Lung (tissue), 12 donors: ENCODE measurements around the gene FTCD. TPM values are rescaled to one million over a fixed set of nuclear protein-coding genes. Genes with fewer than 3 reads are reported as not detected.

Source experiments
- ATAC-seq: fragments of 200-7000 bp; cut with Tn5 transposase; one replicate; pipeline ENCODE4 v1.9.1; 2020; ENCODE audit warnings: moderate number of reproducible peaks; ENCODE audit not compliant: insufficient read depth, low FRiP score
- DNase-seq, 3 donors: peaks; one replicate each; pipeline ENCODE4 v3.0.0-alpha.2; 2013 to 2017
- H3K27ac ChIP-seq, 2 donors: one replicate each; pipeline ENCODE4 v1.5.1; 2013; ENCODE audit warnings: mild to moderate bottlenecking in 2 of 2, moderate library complexity in 2 of 2, control low read depth in 1 of 2, inconsistent platforms in 1 of 2, low read depth in 1 of 2, low read length in 1 of 2
- H3K27me3 ChIP-seq, 3 donors: one replicate each; pipeline ENCODE4 v1.5.1; 2013; ENCODE audit warnings: low read length in 2 of 3; ENCODE audit not compliant: control insufficient read depth in 3 of 3, insufficient read depth in 3 of 3
- H3K36me3 ChIP-seq, 4 donors: one replicate each; pipeline ENCODE4 v1.5.1; 2013; ENCODE audit warnings: low read length in 4 of 4, mild to moderate bottlenecking in 1 of 4, moderate library complexity in 1 of 4; ENCODE audit not compliant: control insufficient read depth in 4 of 4, insufficient read depth in 4 of 4
- H3K4me1 ChIP-seq, 5 donors: one replicate each; pipeline ENCODE4 v1.5.1; 2013; ENCODE audit warnings: low read length in 5 of 5, mild to moderate bottlenecking in 2 of 5, moderate library complexity in 1 of 5; ENCODE audit not compliant: control insufficient read depth in 5 of 5, insufficient read depth in 5 of 5
- H3K4me3 ChIP-seq: one replicate; pipeline ENCODE4 v1.5.1; 2013; ENCODE audit warnings: mild to moderate bottlenecking, control low read depth, moderate library complexity
- H3K9ac ChIP-seq, 2 donors: one replicate each; pipeline ENCODE4 v1.5.1; 2013; ENCODE audit warnings: low read length in 2 of 2, control low read depth in 1 of 2; ENCODE audit not compliant: insufficient read depth in 1 of 2
- H3K9me3 ChIP-seq, 4 donors: one replicate each; pipeline ENCODE4 v1.5.1; 2013; ENCODE audit warnings: low read length in 3 of 4, mild to moderate bottlenecking in 1 of 4, moderate library complexity in 1 of 4; ENCODE audit not compliant: control insufficient read depth in 4 of 4, insufficient read depth in 3 of 4
- WGBS, 2 donors: extraction: QIAGEN DNeasy Blood & Tissue Kit; methylation state at CpG; one replicate each; pipeline ENCODE4 v1.1.7; 2013; 5-methylcytosine and 5-hydroxymethylcytosine counted together
- polyA plus RNA-seq, 2 donors: library from polyadenylated mRNA; stranded (reverse); fragments of 200-250 nt; gene quantifications; one replicate each; pipeline ENCODE4 v1.2.1, GENCODE V29; 2013
- total RNA-seq, 2 donors: library from RNA; depleted of rRNA in 1 of 2; stranded (reverse); fragments of >200 nt in 1 of 2; gene quantifications; one replicate each; pipeline ENCODE4 v1.2.1, GENCODE V29; 2014 to 2021
- TF ChIP-seq, protein P1 (sequence below): IDR thresholded peaks from 2 replicates; pipeline ENCODE4 v1.5.1; 2012; ENCODE audit warnings: mild to moderate bottlenecking; ENCODE audit errors: control extremely low read depth, extremely low read depth
- donor health status: control.
- donor health status: control.
- donor health status: Bipolar disorder and iron deficiency.
- donor health status: healthy.
- donor health status: DM: yes; HTN: yes; CAD: no.

Gene FTCD
- total and polyA plus RNA-seq, 4 donors = 0.03 to 0.43 (median 0.20) TPM

DNA sequence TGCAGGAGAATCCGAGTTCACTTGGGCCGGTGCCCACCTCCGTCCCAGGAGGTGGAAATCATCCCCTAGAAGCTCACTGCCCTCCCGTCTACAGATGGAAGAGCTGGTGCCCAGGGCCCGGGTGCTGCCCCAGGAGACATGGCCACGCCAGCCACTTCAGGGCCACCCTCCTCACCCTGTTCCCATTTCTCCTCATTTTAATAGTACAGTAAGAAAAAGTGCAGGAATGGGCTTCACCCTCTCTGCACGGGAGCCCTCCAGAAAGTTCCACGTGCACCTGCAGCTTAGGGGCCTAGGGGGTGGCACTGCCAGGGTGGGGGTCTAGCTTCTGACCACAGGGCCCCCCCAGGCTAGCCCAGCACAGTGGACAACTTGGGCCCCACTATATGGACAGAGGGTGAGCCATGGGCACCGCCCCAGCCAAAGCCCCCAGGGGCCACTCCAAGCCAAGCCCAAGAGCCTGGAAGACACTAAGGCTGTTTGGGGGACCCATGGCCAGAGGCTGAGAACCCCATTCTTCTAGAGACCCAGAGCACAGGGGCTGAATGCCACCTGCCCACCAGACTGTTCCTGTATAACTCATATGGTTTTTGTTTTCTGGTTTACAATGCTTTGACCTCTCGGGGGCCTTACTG is 3.4 kb upstream of the FTCD start:
- Histone ChIP-seq H3K4me3 (no peak overlapping the region), H3K36me3 (peaks cover 0 to 8% (median 3%) of the 10 kb centered on the region in 4 donors), H3K9ac (no peak overlapping the region), H3K27me3 (peaks cover 0 to 20% (median 0%) of the 10 kb centered on the region in 3 donors), H3K27ac (no peak overlapping the region), H3K9me3 (peaks cover 0 to 1% (median 0%) of the 10 kb centered on the region in 4 donors), H3K4me1 (peaks cover 0 to 3% (median under 1%) of the 10 kb centered on the region in 5 donors)
- 94 to 97% methylated on average over 10 of the region's 10 CpGs for WGBS, 2 donors
- ATAC-seq (no peak), DNase-seq (peak in 1 of 3 donors; percentile 4)
- TF ChIP-seq, protein P1, sequence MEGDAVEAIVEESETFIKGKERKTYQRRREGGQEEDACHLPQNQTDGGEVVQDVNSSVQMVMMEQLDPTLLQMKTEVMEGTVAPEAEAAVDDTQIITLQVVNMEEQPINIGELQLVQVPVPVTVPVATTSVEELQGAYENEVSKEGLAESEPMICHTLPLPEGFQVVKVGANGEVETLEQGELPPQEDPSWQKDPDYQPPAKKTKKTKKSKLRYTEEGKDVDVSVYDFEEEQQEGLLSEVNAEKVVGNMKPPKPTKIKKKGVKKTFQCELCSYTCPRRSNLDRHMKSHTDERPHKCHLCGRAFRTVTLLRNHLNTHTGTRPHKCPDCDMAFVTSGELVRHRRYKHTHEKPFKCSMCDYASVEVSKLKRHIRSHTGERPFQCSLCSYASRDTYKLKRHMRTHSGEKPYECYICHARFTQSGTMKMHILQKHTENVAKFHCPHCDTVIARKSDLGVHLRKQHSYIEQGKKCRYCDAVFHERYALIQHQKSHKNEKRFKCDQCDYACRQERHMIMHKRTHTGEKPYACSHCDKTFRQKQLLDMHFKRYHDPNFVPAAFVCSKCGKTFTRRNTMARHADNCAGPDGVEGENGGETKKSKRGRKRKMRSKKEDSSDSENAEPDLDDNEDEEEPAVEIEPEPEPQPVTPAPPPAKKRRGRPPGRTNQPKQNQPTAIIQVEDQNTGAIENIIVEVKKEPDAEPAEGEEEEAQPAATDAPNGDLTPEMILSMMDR = no peak

GRCh38 chr21:46157987-46158451 is 2.6 kb upstream of the FTCD start:
- peaks cover 0 to 8% (median 1%) of the 10 kb centered on the region in 4 donors for H3K36me3 ChIP-seq
- peaks cover 0 to 9% (median 6%) of the 10 kb centered on the region in 5 donors for H3K4me1 ChIP-seq
- TF ChIP-seq, protein P1 = no peak
- 92 to 93% methylated on average over 15 of the region's 15 CpGs for WGBS, 2 donors
- no peak overlapping the region for H3K9ac ChIP-seq
- H3K27me3 ChIP-seq = peaks cover 0 to 15% (median 0%) of the 10 kb centered on the region in 3 donors
- no peak overlapping the region for H3K27ac ChIP-seq
- no peak for ATAC-seq
- H3K4me3 ChIP-seq = no peak overlapping the region
- peaks cover 0 to 1% (median 0%) of the 10 kb centered on the region in 4 donors for H3K9me3 ChIP-seq
- DNase-seq = no peak

DNA sequence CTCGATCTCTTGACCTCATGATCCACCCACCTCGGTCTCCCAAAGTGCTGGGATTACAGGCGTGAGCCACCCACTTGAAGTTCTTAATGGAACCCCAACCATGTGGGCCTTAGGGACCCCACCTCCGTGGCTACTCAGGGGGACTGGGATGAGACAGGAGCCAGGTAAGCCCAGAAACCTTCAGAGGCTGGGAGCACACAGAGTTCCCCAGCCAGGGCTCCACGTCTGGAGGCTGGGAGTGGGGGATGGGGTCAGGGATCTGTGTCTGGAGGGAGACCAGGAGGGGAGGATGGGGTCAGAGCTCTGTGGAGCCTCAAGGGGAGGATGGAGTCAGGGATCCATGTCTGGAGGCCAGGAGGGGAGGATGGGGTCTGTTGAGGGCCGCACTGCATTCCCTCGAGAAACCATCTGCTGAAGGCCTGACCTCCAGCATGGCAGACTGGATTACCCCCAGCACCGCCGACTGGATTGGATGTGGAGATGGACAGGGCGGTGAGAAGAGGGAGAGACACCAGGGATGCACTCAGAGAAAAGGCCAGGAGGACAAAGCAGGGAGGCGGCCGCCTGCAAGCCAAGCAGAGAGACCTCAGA is 2.1 kb upstream of the FTCD start:
- 92 to 93% methylated on average over 12 of the region's 12 CpGs for WGBS, 2 donors
- DNase-seq = peak in 1 of 3 donors; percentile 9
- ATAC-seq = no peak
- H3K9ac ChIP-seq = no peak overlapping the region
- no peak overlapping the region for H3K4me3 ChIP-seq
- H3K36me3 ChIP-seq = peaks cover 0 to 8% (median 1%) of the 10 kb centered on the region in 4 donors
- H3K9me3 ChIP-seq = peaks cover 0 to 1% (median 0%) of the 10 kb centered on the region in 4 donors
- H3K27ac ChIP-seq = no peak overlapping the region
- peaks cover 0 to 12% (median 6%) of the 10 kb centered on the region in 5 donors for H3K4me1 ChIP-seq
- TF ChIP-seq, protein P1 = no peak
- peaks cover 0 to 12% (median 0%) of the 10 kb centered on the region in 3 donors for H3K27me3 ChIP-seq
